GM04504 (cell line): ENCODE measurements around the gene CCDC146.
"Not testable (repeated sequence)": the region's sequence is repeated elsewhere in the genome, so short reads cannot be mapped to it uniquely, and the experiment has no call there.

ENCODE experiments used
- DNase-seq: peaks from one replicate; pipeline ENCODE4 v3.0.0-alpha.2; 2012; ENCODE audit warnings: low read depth

The CCDC146 gene

DNA sequence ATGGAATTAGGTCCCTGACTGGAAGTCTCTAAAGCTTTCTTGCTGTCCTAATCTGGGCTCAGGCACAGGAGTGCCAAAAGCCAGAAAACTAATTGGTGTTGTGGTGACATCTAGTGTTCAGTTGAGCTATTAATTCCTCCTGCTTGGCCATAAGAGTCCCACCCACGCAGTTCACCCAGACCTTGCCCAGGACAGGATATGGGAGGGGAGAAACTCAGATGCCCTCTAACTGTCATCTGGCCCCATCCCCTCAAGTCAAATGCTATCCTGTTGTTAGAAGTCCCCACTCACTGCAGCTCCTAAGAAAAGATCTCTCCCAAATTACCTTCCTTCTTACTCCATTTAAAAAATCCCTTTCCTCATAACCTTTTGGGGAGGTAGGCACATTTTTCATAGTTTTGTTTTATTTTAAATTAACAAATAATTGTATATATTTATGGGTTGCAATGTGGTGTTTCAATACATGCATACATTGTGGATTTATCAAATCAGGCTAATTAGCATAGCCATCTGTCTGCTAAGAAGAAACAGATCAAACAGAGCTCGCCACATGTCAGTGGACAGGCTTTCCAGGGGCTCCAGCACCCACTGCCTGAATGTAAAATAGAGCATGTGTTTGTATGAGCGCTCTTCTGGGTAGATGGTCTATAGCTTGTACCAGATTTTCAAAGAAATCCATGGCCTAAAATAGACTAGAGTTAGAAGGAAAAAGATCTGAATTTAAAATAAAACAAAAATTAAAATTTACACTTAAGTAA lies 209.7 kb downstream of the CCDC146 start:
- DNase-seq = peak; percentile 69

- not testable (repeated sequence) for DNase-seq
Observed at GRCh38 chr7:77334039-77334438, 211.6 kb downstream of the CCDC146 start.

DNA sequence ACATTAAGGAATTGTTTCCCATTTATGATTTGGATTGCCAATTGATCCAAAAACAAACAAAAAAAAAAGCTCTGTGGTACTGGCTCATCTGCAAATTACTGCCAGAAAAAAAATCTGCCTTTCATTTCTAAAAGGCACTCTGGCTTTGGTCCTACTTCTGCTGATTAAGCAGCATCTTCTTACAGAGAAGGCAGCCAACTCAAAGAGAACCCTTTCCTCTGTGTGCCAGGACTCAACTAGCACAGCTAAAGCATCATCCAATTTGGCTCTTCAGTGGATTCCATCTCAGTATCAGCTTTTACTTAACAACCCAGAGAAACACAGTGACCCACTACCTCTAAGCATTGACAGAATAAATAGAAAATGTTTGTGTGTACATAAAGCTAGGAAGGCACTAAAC lies 213.2 kb downstream of the CCDC146 start:
- DNase-seq = no peak

DNA sequence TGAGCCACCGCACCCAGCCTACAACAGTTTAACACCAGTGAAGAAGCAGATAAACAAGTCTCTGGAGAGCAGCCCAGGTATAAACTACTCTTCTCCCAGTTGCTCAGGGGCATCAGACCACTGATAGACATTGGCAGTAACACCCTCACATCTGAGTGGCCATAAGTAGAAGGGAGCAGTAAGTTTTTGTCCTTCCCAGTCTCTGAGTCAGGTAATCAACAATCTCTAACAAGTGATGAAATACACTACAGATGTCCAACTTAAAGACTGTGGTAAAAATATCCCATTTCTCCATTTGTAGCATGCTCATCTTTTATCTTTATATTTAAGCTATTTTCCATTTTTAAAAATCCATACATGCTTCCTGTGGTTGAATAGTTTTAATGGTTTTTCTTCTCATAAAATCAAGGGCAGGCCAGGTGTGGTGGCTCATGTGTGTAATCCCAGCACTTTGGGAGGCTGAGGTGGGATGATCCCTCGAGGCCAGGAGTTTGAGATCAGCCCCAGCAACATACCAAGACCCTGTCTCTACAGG lies 215.1 kb downstream of the CCDC146 start:
- no peak for DNase-seq

- no peak for DNase-seq
Observed at GRCh38 chr7:77338260-77338659, 215.8 kb downstream of the CCDC146 start.

- no peak for DNase-seq
Observed at GRCh38 chr7:77338883-77339629, 216.6 kb downstream of the CCDC146 start.

DNA sequence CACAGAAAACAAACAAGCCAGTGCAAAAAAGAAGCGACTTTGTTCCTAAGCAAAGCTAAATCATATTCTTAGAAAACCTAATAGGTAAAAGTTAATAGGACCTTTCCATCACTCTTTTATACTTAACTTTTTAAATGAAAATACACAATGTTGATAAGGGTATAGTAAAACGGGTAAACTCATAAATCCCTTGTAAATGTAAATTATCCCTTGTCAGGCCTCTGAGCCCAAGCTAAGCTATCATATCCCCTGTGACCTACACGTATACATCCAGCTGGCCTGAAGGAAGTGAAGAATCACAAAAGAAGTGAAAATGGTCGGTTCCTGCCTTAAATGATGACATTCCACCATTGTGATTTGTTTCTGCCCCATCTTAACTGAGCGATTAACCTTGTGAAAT lies 217.3 kb downstream of the CCDC146 start:
- no peak for DNase-seq
